Vagina (tissue), 2 donors: ENCODE results near the gene PLA2R1. TPM values are rescaled to one million over a fixed set of nuclear protein-coding genes. Genes with fewer than 3 reads are reported as not detected.

Source experiments
- DNase-seq, 2 donors: peaks; one replicate each; pipeline ENCODE4 v3.0.0-alpha.2; 2017; ENCODE audit errors: extremely low spot score in 2 of 2
- H3K27ac ChIP-seq: fragments of 200-600 bp; sonication (generic); one replicate; pipeline ENCODE4 v1.5.1; 2019
- H3K27me3 ChIP-seq: fragments of 200-600 bp; sonication (generic); one replicate; pipeline ENCODE4 v1.5.1; 2019
- H3K36me3 ChIP-seq, 2 donors: fragments of 200-600 bp; sonication (generic); one replicate each; pipeline ENCODE4 v1.5.1; 2017 to 2019
- H3K4me1 ChIP-seq: fragments of 200-600 bp; sonication (generic); one replicate; pipeline ENCODE4 v1.5.1; 2019
- H3K4me3 ChIP-seq, 2 donors: fragments of 200-600 bp; sonication (generic); 1 replicate in 1 of 2; 2 replicates in 1 of 2; pipeline ENCODE4 v1.5.1; 2016 to 2019
- H3K9me3 ChIP-seq: fragments of 200-600 bp; sonication (generic); one replicate; pipeline ENCODE4 v1.5.1; 2019
- POLR2A ChIP-seq, 2 donors: fragments of 450-650 bp; IDR thresholded peaks; one replicate each; pipeline ENCODE4 v1.6.1; 2017; ENCODE audit warnings: antibody characterized with exemption in 2 of 2, mild to moderate bottlenecking in 2 of 2, moderate library complexity in 2 of 2
- POLR2AphosphoS5 ChIP-seq, 2 donors: sonication (generic); formaldehyde crosslinking; IDR thresholded peaks; one replicate each; pipeline ENCODE4 v1.9.0; 2017; ENCODE audit warnings: antibody characterized with exemption in 2 of 2, mild to moderate bottlenecking in 2 of 2, low read depth in 1 of 2; ENCODE audit not compliant: insufficient read depth in 1 of 2
- intact Hi-C: fragments of 100-400 bp; cut with DNase I; formaldehyde crosslinking; loops from one replicate; pipeline ENCODE4 v1.15.1; 2023
- total RNA-seq: library from RNA; depleted of rRNA; stranded (reverse); fragments of >200 nt; gene quantifications from one replicate; pipeline ENCODE4 v1.2.3, GENCODE V29; 2016
- TF ChIP-seq, protein P1 (sequence below), 3 experiments: fragments of 450-650 bp in 2 of 3; fragments of 200-600 bp in 1 of 3; sonication (generic) in 1 of 3; IDR thresholded peaks; one replicate each; pipeline ENCODE4 v1.5.1; 2017 to 2019; ENCODE audit warnings: antibody characterized with exemption in 3 of 3, mild to moderate bottlenecking in 2 of 3, moderate library complexity in 2 of 3

The PLA2R1 gene
- 24.3 TPM for total RNA-seq

DNA sequence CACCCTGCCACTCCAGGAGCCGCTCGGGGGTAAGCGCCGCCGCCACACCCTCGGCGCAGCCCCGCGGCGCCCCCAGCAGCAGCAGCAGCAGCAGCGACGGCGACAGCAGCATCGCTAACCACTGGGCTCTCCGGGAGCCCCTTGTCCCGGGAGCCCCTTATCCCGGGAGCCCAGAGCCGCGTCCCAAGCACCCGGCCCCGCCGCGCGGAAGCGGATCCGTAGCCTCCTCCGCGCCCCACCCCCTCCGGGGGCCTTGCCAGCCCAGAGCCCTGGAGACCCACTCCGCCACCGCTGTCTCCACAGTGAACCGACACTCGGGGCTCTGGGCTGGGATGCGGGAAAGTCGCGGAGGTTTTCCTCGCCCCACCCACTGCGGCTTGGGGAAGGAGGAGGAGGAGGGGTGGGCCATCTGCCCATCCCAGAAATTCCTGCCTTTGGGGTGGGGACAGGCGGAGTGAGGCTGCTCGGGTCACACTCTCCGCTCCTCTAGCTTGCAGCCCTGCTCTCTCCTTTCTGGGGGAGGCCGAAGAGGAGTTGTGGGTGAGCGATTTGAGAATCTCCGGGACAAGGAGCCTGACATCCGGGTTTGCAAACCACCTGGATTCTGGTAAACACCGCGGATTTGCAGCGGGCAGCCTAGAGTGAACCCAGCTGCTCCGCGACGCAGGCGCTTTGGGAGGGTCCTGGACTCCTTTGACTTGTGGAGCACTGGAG, at the start of gene PLA2R1:
Gene PLA2R1 (minus strand): TSS at position 324 of the 714 bp plus-strand sequence. CDS start 212 bp downstream, at position 112.
- Histone ChIP-seq H3K27me3 (no peaks in the 10 kb centered on the region), H3K4me1 (peaks cover 37% of the 10 kb centered on the region), H3K4me3 (peak within 1 kb of the TSS; percentile 70 to 83), H3K27ac (peak within 1 kb of the TSS; percentile 72), H3K9me3 (no peaks in the 10 kb centered on the region), H3K36me3 (no peaks in the 10 kb centered on the region)
- DNase-seq, result no peak
- TF ChIP-seq, protein P1, sequence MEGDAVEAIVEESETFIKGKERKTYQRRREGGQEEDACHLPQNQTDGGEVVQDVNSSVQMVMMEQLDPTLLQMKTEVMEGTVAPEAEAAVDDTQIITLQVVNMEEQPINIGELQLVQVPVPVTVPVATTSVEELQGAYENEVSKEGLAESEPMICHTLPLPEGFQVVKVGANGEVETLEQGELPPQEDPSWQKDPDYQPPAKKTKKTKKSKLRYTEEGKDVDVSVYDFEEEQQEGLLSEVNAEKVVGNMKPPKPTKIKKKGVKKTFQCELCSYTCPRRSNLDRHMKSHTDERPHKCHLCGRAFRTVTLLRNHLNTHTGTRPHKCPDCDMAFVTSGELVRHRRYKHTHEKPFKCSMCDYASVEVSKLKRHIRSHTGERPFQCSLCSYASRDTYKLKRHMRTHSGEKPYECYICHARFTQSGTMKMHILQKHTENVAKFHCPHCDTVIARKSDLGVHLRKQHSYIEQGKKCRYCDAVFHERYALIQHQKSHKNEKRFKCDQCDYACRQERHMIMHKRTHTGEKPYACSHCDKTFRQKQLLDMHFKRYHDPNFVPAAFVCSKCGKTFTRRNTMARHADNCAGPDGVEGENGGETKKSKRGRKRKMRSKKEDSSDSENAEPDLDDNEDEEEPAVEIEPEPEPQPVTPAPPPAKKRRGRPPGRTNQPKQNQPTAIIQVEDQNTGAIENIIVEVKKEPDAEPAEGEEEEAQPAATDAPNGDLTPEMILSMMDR (IDR thresholded peaks at IDR 0.05), result no peak
- peak; percentile 15 to 73 for TF ChIP-seq POLR2AphosphoS5 (IDR thresholded peaks at IDR 0.05; ENCODE audit: insufficient read depth in 1 of 2, low read depth in 1 of 2)
- intact Hi-C loops, result no loop called here

DNA sequence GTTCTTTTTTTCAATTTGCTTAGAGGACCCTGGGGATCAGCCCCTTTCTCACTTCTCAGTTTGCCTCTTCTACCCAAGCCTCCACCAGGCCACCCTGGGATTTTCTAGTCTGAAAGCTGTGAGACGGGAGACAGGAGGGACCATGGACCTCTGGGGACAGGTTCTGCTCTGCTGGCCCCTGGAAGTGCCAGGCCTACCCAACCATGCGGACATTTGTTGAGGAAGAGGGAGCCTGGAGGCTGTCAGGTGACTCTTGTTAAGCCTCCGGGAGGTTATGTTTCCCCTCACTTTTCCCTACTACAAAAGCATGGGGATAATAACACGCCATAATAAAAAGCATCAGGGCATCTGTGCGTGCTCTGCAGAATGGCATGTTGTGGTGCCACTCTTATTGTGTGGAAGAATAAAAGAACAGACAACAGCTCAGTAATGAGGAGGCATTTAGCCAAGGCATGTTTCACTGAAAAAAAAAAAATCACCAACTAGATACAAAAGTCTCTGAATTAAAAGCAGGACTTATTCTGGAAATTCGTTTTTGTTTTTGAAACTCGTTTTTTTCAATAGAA, 48.3 kb upstream of the PLA2R1 start:
- no peak for TF ChIP-seq POLR2A (IDR thresholded peaks at IDR 0.05)
- no peak for TF ChIP-seq POLR2AphosphoS5 (IDR thresholded peaks at IDR 0.05; ENCODE audit: insufficient read depth in 1 of 2, low read depth in 1 of 2)
- TF ChIP-seq, protein P1 (IDR thresholded peaks at IDR 0.05), result no peak
- Histone ChIP-seq H3K27ac (peak overlapping the region; percentile 56), H3K27me3 (no peaks in the 10 kb centered on the region), H3K9me3 (no peaks in the 10 kb centered on the region), H3K4me1 (peaks cover 5% of the 10 kb centered on the region), H3K4me3 (no peak overlapping the region), H3K36me3 (no peaks in the 10 kb centered on the region)
- intact Hi-C loops, result loop anchor here (5.0 kb wide), 1 partner anchor 877 kb away; no protein-coding TSS in a partner anchor
- DNase-seq, result no peak

DNA sequence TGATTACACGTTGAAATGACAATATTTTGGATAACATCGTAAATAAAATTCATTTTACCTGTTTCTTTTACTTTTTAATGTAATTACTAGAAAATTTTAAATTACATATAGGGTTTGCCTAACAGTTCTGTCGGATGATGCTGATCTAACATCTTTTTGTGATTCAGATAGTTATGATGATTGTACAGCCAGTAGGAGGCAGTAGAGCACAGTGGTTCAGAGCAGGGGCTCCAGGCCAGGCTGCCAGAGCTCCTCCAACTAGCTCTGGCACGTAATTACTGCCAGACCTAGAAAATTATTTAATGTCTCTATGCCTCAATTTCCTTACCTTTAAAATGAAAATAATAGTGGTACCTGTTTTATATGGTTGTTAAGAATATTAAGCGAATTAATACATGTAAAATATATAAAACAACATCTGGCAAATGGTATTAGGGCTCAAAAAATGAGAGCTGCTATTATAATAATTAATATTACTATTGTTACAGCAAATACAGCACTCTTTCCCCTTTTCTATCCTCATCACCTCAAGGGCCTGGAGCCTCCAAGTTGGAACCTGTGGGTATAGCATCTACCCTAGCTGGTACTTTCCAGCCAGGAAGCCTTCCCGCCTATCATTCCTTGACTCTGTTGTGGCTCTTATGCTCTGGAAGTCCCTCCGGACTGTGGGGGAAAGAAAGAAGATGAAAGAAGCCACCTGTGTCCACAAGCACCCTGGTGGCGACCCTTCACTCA, 47.7 kb upstream of the PLA2R1 start:
- Histone ChIP-seq H3K36me3 (no peaks in the 10 kb centered on the region), H3K27ac (peak overlapping the region; percentile 56), H3K4me3 (no peak overlapping the region), H3K27me3 (no peaks in the 10 kb centered on the region), H3K9me3 (no peaks in the 10 kb centered on the region), H3K4me1 (peaks cover 5% of the 10 kb centered on the region)
- DNase-seq, result no peak
- intact Hi-C loops, result loop anchor here (5.0 kb wide), 1 partner anchor 877 kb away; no protein-coding TSS in a partner anchor
- TF ChIP-seq POLR2AphosphoS5 (IDR thresholded peaks at IDR 0.05; ENCODE audit: insufficient read depth in 1 of 2, low read depth in 1 of 2) (no peak), POLR2A (IDR thresholded peaks at IDR 0.05) (no peak)
- TF ChIP-seq, protein P1 (IDR thresholded peaks at IDR 0.05), result peak; percentile 69 to 86 (median 71)

DNA sequence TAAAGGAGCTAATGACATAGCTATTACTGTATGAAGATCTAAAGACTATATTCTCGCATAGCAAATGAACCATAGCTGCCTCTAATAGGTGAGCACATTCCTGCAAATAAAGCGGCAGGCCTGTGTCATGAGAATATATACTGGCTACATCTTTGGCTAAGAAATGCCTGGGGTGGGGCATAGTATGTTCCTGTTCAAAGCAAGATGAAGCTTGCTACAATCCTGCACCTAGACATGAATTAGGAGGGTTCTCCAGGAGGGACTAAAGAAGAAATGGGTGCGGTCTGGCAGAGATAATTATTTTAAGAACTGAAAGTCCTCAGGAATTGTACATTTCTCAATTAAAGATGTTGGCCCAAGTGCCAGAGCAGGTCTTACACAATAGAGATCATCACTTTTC, 46.8 kb upstream of the PLA2R1 start:
- intact Hi-C loops, result no loop called here

More for the DNA sequence above, 46.8 kb upstream of the PLA2R1 start:
- DNase-seq, result no peak
- Histone ChIP-seq H3K27ac (no peak overlapping the region), H3K4me3 (no peak overlapping the region), H3K27me3 (no peaks in the 10 kb centered on the region), H3K36me3 (no peaks in the 10 kb centered on the region), H3K4me1 (peaks cover 5% of the 10 kb centered on the region), H3K9me3 (no peaks in the 10 kb centered on the region)
- TF ChIP-seq POLR2A (IDR thresholded peaks at IDR 0.05) (no peak), POLR2AphosphoS5 (IDR thresholded peaks at IDR 0.05; ENCODE audit: insufficient read depth in 1 of 2, low read depth in 1 of 2) (no peak)
- TF ChIP-seq, protein P1 (IDR thresholded peaks at IDR 0.05), result no peak
